IPS-18a (cell line): ENCODE results near the gene PEX16.

ENCODE experiments used
- H3K27ac ChIP-seq: one replicate; pipeline ENCODE4 v1.5.1; 2013; ENCODE audit warnings: low read length
- H3K27me3 ChIP-seq: one replicate; pipeline ENCODE4 v1.6.1; 2013; ENCODE audit warnings: mild to moderate bottlenecking, low read length; ENCODE audit not compliant: control insufficient read depth, insufficient read depth
- H3K36me3 ChIP-seq: one replicate; pipeline ENCODE4 v1.6.1; 2013; ENCODE audit warnings: low read depth, low read length; ENCODE audit not compliant: control insufficient read depth
- H3K4me1 ChIP-seq: one replicate; pipeline ENCODE4 v1.6.1; 2013; ENCODE audit warnings: low read depth, low read length; ENCODE audit not compliant: control insufficient read depth
- H3K4me3 ChIP-seq: one replicate; pipeline ENCODE4 v1.5.1; 2013; ENCODE audit warnings: low read length
- H3K9ac ChIP-seq: one replicate; pipeline ENCODE4 v1.6.1; 2013; ENCODE audit warnings: mild to moderate bottlenecking, low read length, moderate library complexity
- H3K9me3 ChIP-seq: one replicate; pipeline ENCODE4 v1.6.1; 2013; ENCODE audit warnings: low read depth, low read length; ENCODE audit not compliant: control insufficient read depth

PEX16 gene

GRCh38 chr11:45922425-45923082 is 4.9 kb upstream of the PEX16 start, which contains the start of gene LARGE2:
LARGE2 (plus strand) TSS chr11:45922656; CDS start chr11:45922883, 227 bp downstream.
- Histone ChIP-seq H3K27me3 (peaks cover 15% of the 10 kb centered on the region), H3K9ac (peak within 1 kb of the TSS; percentile 58), H3K36me3 (peaks cover 9% of the 10 kb centered on the region), H3K4me1 (peaks cover 21% of the 10 kb centered on the region), H3K4me3 (peak within 1 kb of the TSS; percentile 63), H3K27ac (no peak within 1 kb of the TSS), H3K9me3 (no peaks in the 10 kb centered on the region)

DNA sequence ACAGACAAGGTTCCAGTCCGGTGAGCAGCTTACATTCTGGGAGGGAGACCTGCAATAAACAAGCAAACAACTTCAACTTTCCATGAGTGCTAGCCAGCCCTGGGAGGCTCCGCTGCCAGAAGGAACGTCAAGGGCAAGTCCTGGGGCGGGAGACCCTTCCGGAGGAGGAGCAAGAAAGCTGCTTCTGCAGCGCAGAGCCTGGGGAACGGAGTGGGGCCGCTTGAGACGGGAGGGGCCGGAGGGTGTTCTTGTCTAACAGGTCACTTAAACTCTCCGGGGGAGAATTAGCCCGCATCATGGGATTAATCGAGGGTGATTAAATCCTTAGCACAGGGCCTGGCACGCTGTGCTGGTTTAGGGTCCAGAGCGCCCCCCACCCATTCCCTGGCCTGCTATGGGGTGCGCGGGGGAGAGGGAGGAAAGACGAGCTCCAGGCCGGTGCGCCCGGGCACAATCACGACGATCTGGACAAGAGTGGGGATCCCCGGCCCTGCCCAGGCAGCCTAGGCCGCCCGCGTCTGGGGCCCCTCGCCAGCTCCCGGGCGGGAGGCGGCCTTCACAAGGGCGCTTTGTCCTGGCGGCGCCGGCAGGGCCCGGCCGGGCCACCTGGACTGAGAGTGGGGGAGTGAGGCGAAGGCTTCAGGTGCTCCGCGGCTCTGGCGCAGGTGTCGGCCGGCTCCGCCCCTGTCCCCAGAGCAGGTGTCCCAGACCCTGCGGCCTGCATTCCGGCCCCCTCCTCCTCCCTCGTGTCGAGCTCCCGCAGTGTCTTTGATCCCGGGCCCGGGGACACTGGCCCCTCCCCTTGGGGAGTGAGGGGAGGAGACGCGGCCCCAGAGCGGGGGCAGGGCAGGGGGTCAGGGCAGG is 4.1 kb upstream of the PEX16 start:
- H3K4me1 ChIP-seq: peaks cover 26% of the 10 kb centered on the region
- peaks cover 15% of the 10 kb centered on the region for H3K27me3 ChIP-seq
- no peaks in the 10 kb centered on the region for H3K9me3 ChIP-seq
- H3K4me3 ChIP-seq: peak overlapping the region; percentile 63
- peak overlapping the region; percentile 58 for H3K9ac ChIP-seq
- H3K36me3 ChIP-seq: peaks cover 5% of the 10 kb centered on the region
- H3K27ac ChIP-seq: no peak overlapping the region

GRCh38 chr11:45920531-45921477 is 3.1 kb upstream of the PEX16 start:
- Histone ChIP-seq H3K9ac (peak overlapping the region; percentile 58), H3K27me3 (peaks cover 15% of the 10 kb centered on the region), H3K36me3 (peaks cover 7% of the 10 kb centered on the region), H3K4me3 (peak overlapping the region; percentile 63), H3K27ac (no peak overlapping the region), H3K9me3 (no peaks in the 10 kb centered on the region), H3K4me1 (peaks cover 26% of the 10 kb centered on the region)

- peaks cover 15% of the 10 kb centered on the region for H3K27me3 ChIP-seq
- no peak overlapping the region for H3K9ac ChIP-seq
- H3K36me3 ChIP-seq: peaks cover 12% of the 10 kb centered on the region
- no peaks in the 10 kb centered on the region for H3K9me3 ChIP-seq
- H3K27ac ChIP-seq: no peak overlapping the region
- peaks cover 26% of the 10 kb centered on the region for H3K4me1 ChIP-seq
- no peak overlapping the region for H3K4me3 ChIP-seq
Measured at GRCh38 chr11:45919806-45920530, 2.3 kb upstream of the PEX16 start.

DNA sequence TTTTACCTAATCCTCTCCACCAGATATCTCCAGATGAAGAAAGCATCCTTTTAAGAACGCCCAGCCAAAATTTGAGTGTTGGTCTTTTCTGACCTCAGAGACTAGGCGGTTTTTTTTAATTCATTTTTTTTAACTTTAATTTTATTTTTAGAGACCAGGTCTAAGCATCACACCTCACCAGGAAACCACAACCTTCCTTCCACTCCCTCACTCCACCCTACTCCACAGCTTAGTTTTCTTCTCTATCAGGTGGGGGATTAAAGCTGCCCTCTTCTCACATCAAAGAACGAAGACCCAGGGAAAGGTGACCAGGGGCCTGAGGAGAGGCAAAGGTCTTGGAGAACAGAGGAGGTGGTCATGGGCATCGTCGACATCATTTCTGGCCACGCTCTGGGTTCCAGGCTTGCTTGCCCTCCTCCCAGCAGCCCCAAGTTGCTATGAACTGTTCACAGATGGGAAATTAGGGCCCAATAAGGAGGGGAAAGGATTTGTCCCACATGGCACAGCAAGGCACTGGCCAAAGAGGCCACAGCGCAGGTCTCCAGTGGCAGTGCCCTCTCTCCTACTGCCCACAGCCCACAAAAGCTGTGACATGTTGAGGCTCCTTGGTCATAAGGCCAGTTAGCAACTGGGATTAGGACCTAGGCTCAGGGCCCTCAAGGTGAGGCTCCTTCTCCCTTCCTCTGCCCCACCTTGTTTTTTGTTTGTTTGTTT is 1.4 kb upstream of the PEX16 start:
- H3K27me3 ChIP-seq: peaks cover 15% of the 10 kb centered on the region
- H3K27ac ChIP-seq: no peak overlapping the region
- no peak overlapping the region for H3K9ac ChIP-seq
- H3K9me3 ChIP-seq: no peaks in the 10 kb centered on the region
- H3K36me3 ChIP-seq: peaks cover 16% of the 10 kb centered on the region
- peak overlapping the region; percentile 96 for H3K4me3 ChIP-seq
- peaks cover 26% of the 10 kb centered on the region for H3K4me1 ChIP-seq

DNA sequence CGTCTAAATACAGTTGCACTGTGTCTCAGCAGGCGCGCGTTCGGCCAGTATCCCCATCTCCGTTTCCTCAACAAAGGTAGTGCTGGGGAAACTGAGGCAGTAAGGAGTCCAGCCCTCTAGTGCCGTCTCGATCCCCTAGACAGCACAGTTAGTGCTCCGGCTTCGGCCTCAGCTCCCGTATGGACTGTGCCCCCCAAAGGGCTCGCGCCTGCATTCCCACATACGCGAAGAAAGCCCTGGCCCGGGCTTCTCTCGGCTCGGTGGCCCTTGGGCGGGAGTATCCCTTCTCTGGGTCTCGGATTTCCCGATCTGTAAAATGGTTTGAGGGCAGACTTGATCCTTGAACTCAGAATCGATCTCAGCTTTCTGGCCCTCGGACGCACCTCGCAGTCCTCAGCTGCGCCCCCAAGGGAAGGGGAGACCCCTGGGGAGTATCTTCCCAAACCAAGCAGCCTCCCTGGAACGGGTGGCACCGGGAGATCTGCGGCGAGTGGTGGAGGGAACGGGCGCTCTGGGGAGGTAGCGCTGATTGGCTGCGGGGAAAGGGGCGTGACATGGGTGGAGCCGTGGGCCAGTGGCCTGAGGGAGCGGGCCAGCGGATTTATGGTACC is 759 bp upstream of the PEX16 start:
- Histone ChIP-seq H3K27ac (peak overlapping the region; percentile 20), H3K27me3 (peaks cover 14% of the 10 kb centered on the region), H3K4me3 (peak overlapping the region; percentile 96), H3K4me1 (peaks cover 26% of the 10 kb centered on the region), H3K9ac (peak overlapping the region; percentile 71), H3K36me3 (peaks cover 16% of the 10 kb centered on the region), H3K9me3 (no peaks in the 10 kb centered on the region)

GRCh38 chr11:45917286-45917622 is 423 bp downstream of the PEX16 start:
- H3K36me3 ChIP-seq: peaks cover 16% of the 10 kb centered on the region
- H3K4me1 ChIP-seq: peaks cover 26% of the 10 kb centered on the region
- peaks cover 10% of the 10 kb centered on the region for H3K27me3 ChIP-seq
- no peak overlapping the region for H3K27ac ChIP-seq
- peak overlapping the region; percentile 96 for H3K4me3 ChIP-seq
- no peaks in the 10 kb centered on the region for H3K9me3 ChIP-seq
- H3K9ac ChIP-seq: peak overlapping the region; percentile 71

DNA sequence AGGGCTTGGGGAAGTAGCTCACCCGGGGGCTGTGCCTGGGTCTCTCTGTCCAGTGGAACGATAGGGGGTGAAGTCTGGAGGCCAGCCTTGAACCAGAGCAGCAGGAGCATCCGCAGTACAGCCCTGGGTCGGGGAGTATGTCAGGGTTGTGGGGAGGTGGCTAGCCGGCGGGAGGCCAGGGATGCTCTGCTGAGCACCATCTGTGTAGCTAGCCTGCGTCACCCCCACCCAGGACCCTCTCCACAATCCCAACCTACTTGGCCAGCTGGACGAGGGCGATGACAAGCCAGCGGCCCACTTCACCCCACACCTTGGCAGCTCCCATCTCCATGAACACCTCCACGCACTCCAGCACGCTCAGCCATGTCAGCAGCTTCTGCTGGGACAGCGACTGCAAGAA is 2.2 kb downstream of the PEX16 start:
- H3K27ac ChIP-seq: no peak overlapping the region
- no peak overlapping the region for H3K9ac ChIP-seq
- peaks cover 21% of the 10 kb centered on the region for H3K36me3 ChIP-seq

DNA sequence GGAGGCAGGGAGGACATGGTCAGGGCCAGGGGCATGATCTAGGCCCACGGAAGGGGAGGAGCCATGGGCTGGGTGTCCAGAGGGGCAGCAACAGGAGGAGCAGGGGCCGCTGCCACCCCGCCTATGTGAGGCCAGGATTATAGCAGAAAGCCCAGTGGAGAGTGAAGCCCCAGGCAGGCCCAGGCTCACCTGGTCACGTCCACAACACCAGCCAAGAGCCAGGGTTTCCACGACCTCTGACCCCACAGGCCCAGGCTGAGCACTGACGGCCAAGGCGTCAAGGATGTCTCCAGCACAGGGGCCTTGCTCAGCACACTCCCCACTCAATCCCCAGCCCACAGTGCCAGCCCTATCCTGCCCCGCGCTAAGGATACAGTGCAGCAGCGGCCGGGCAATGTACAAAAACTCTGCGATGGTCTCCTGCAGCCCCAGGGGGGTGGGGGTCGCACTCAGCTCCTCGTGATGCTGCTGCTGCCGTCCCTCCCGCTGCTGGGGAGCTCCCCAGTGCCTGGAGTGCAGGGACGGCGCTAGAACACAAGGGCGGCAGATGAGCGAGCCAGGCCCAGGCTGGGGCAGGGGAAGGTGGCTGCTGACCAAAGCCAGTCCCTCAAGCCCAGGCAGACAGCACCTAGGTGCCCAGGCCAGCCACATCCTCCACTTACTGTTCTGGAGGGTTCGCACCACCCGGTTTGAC is 3.6 kb downstream of the PEX16 start:
- Histone ChIP-seq H3K36me3 (peaks cover 21% of the 10 kb centered on the region), H3K27me3 (no peaks in the 10 kb centered on the region), H3K27ac (no peak overlapping the region), H3K9me3 (no peaks in the 10 kb centered on the region), H3K9ac (no peak overlapping the region), H3K4me3 (no peak overlapping the region), H3K4me1 (peaks cover 6% of the 10 kb centered on the region)

More for the DNA sequence above, 2.2 kb downstream of the PEX16 start:
- H3K27me3 ChIP-seq: no peaks in the 10 kb centered on the region
- no peak overlapping the region for H3K4me3 ChIP-seq
- H3K9me3 ChIP-seq: no peaks in the 10 kb centered on the region
- H3K4me1 ChIP-seq: peaks cover 16% of the 10 kb centered on the region

- H3K4me3 ChIP-seq: no peak overlapping the region
- peaks cover 21% of the 10 kb centered on the region for H3K36me3 ChIP-seq
- H3K27me3 ChIP-seq: no peaks in the 10 kb centered on the region
- no peaks in the 10 kb centered on the region for H3K9me3 ChIP-seq
- peaks cover 5% of the 10 kb centered on the region for H3K4me1 ChIP-seq
- no peak overlapping the region for H3K27ac ChIP-seq
- H3K9ac ChIP-seq: no peak overlapping the region
Measured at GRCh38 chr11:45913514-45913913, 4.2 kb downstream of the PEX16 start.
